Measurements from ENCODE around the gene A4GALT.
"Not testable (repeated sequence)": the region's sequence is repeated elsewhere in the genome, so short reads cannot be mapped to it uniquely, and the experiment has no call there.

Gene A4GALT

DNA sequence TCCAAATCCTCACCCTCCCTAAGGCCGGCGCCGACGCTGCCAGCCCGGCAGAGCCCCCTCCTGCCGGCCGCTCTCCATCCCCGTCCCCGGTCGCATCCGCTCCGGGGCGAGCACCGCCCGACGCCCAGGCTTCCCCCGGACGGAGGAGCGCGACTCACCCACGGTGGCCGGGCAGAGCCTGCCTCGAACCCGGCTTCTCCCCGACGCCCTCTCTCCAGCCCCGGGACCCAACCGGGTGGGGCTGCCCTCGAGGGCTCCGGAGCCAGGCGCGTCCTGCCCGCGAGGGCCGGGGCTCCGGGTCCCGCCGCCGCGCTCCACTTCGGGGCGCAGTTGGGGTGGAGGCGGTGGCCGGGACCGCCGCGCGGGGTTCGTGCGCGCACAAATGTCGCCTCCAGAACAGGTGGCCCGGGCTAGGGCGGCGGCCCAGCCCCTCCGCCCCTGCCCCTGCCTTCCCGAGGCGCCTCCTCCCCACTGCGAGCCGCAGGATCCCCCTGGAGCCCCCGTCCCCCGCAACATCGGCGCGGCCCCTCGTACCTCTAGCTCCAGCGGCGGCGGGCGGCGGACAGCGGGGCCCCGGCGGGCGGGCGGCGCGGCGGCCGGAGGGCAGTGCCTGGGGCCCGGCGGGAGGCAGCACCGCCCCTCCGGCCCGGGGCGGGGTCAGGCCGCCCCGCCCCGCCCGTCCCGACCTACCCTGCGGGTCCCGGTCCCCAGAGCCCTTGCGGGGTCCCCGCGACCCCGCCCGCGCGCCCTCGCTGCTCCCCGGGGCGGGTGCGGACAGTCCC lies at the start of gene A4GALT:
Gene A4GALT, minus strand, starts transcription at position 608 of the 782 bp plus-strand sequence. CDS start 26,919 bp downstream, outside the sequence.
- no peak for DNase-seq

- DNase-seq, result no peak
Observed at GRCh38 chr22:42770448-42770726, 49.7 kb upstream of the A4GALT start.

- DNase-seq, result no peak
Observed at GRCh38 chr22:42769574-42770447, 49.1 kb upstream of the A4GALT start.

GRCh38 chr22:42769238-42769573 lies 48.5 kb upstream of the A4GALT start:
- DNase-seq, result no peak

GRCh38 chr22:42768385-42769035 lies 47.8 kb upstream of the A4GALT start:
- no peak for DNase-seq

- DNase-seq, result no peak
Observed at GRCh38 chr22:42766860-42767259, 46.2 kb upstream of the A4GALT start.

DNA sequence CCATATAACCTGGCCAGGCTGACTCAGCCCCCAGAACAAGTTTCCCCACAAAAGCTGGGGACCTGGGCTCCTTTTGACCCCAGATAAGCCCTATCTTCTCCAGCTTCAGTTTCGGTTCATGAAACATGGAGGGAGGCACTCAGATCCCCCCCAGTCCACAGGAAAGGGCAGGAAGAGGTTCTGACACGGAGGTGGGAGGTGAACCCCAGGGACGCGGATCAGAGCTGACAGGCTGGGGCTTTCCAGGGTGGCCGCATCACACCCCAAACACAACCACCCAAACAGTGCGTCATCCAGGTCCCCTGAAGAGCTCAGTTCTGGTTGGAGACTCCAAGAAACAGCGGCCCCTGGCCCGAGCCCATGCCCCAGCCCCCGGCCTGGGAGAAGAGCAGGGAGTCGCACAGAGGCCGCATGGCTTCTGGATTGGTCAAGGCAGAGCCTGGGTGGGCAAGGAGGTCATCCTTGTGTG lies 44.3 kb upstream of the A4GALT start:
- no peak for DNase-seq

GRCh38 chr22:42763965-42764480 lies 43.4 kb upstream of the A4GALT start:
- no peak for DNase-seq

- no peak for DNase-seq
Observed at GRCh38 chr22:42760806-42761565, 40.3 kb upstream of the A4GALT start.

DNA sequence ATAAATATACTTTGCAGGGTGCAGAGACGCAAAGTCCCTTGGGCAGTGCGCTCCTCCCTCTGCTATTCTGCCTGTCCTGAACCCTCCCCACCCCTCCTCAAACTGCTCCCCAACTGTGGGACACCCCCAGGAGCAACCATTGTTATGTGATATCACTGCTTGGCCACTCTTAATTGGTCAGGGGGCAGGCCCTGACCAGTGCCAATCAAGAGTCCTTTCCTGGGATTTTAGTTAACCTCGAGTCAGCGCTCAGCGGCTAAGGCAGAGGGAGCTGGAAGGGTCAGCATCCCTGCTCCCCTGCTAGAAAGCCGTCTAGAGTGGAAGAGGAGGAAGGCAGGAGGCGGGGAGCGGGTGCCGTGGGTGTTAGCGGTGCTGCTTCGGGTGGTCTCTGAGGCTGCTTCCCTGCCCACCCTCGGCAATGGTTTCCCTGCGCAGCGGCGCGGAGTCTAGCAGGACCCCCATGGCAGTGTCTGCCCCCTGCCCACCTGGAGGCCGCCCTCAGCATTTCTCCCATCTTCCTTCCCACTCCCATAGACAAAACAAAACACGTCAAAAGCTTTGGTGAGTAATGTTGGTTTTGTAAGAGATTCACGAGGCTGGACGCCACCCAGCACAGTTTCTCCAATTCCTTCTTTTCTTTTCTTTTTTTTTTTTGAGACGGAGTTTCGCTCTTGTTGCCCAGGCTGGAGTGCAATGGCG lies 38.4 kb upstream of the A4GALT start:
- DNase-seq, result no peak

GRCh38 chr22:42755553-42755952 lies 34.9 kb upstream of the A4GALT start:
- not testable (repeated sequence) for DNase-seq

DNA sequence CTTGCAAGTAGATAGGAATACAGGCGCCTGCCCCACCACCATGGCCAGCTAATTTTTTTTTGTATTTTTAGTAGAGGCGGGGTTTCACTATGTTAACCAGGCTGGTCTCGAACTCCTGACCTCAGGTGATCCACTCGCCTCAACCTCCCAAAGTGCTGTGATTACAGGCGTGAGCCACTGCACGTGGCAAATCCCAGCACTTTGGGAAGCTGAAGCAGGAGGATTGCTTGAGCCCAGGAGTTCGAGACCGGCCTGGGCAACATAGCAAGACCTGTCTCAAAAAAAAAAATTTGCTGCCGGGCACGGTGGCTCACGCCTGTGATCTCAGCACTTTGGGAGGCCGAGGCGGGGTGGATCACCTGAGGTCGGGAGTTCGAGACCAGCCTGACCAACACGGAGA lies 34.5 kb upstream of the A4GALT start:
- DNase-seq, result not testable (repeated sequence)

GRCh38 chr22:42754658-42755057 lies 34.0 kb upstream of the A4GALT start:
- DNase-seq, result no peak

DNA sequence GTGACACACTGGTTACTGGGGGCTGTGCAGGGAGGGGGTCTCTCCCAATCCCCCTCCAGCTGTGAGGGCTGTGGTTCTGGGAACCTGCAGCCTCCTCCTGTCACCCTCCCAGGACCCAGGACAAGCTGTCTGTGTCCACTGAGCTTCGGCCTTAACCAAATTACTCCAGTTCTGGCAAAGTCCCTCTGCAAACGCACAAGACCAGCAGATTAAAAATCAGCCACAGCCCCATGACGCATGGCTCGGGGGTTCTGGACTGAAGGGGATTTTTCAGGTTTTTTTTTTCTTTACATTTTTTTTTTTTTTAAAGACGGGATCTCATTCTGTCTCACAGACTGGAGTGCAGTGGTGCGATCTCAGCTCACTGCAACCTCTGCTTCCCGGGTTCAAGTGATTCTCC lies 32.2 kb upstream of the A4GALT start:
- no peak for DNase-seq

- no peak for DNase-seq
Observed at GRCh38 chr22:42752230-42752746, 31.6 kb upstream of the A4GALT start.

DNA sequence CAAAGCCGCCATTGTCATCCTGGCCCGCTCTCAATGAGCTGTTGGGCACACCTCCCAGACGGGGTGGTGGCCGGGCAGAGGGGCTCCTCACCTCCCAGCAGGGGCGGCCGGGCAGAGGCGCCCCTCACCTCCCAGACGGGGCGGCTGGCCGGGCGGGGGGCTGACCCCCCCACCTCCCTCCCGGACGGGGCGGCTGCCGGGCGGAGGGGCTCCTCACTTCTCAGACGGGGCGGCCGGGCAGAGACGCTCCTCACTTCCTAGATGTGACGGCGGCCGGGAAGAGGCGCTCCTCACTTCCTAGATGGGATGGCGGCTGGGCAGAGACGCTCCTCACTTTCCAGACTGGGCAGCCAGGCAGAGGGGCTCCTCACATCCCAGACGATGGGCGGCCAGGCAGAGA lies 29.8 kb upstream of the A4GALT start:
- not testable (repeated sequence) for DNase-seq

- no peak for DNase-seq
Observed at GRCh38 chr22:42747701-42748513, 27.2 kb upstream of the A4GALT start.

DNA sequence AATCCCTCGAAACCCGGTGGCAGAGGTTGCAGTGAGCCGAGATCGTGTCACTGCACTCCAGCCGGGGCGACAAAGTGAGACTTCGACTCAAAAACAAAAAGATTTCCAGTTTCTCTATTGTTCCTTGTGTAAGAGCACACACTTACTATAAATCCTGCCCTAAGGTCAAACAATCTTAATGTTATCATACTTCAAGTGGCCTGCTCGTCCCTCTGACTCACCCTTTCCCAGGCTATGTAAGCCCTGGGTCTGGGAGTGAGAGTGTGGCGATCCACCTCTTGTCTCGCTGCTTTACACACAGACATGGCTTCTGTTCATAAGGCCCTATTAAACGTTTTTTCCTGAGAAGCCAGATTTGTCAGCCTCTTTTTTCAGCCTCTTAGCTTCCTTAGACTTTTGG lies 24.4 kb upstream of the A4GALT start:
- DNase-seq, result no peak

GRCh38 chr22:42743501-42743991 lies 22.9 kb upstream of the A4GALT start:
- DNase-seq, result no peak

DNA sequence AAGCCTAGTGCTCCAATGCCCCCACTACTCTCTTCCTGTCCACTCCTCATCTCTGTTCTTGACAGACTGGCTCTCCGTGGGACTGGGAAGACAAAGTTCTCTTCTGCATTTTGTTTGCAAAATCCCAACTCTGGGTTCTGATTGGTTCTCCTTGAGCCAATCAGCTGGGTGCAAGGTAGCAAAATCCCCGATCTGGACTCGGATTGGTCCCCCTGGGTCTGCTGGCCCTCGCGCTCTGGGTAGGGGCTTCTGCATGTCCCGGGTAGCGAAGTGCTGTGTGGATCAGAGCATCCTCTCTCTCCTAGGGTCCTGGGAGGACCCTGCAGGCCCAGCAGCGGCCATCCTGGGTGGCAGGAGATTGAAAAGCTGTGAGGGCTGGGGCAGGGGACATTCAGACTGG lies 22.3 kb upstream of the A4GALT start:
- no peak for DNase-seq

DNA sequence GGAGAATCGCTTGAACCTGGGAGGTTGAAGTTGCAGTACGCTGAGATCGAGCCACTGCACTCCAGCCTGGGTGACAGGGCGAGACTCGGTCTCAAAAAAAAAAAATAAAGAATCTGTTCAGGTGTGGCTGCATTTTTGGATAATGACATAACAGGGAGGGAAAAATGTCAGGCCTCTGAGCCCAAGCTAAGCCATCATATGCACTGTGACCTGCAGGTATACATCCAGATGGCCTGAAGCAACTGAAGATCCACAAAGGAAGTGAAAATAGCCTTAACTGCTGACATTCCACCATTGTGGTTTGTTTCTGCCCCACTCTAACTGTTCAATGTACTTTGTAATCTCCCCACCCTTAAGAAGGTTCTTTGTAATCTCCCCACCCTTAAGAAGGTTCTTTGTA lies 19.6 kb upstream of the A4GALT start:
- not testable (repeated sequence) for DNase-seq
